HFFc6 (cell line): ENCODE measurements around the gene BRAT1. TPM values are rescaled to one million over a fixed set of nuclear protein-coding genes. Genes with fewer than 3 reads are reported as not detected.
A peak's percentile ranks its signal among the peaks of the same experiment; 100 is the strongest.

Experiments
- DNase-seq: peaks from one replicate; pipeline ENCODE4 v3.0.0-alpha.2; 2018
- H3K27ac Mint-ChIP-seq: 2 replicates; pipeline ENCODE4 v1.8.0; 2020; ENCODE audit warnings: mild to moderate bottlenecking, mixed read lengths
- H3K27me3 Mint-ChIP-seq: 2 replicates; pipeline ENCODE4 v1.8.0; 2021; ENCODE audit warnings: mild to moderate bottlenecking, moderate library complexity, mixed read lengths; ENCODE audit not compliant: insufficient read depth
- H3K36me3 Mint-ChIP-seq: 2 replicates; pipeline ENCODE4 v1.8.0; 2021; ENCODE audit warnings: low read depth, mixed read lengths
- H3K4me1 Mint-ChIP-seq: 2 replicates; pipeline ENCODE4 v1.8.0; 2020; ENCODE audit warnings: low read depth, mixed read lengths
- H3K4me3 Mint-ChIP-seq: 2 replicates; pipeline ENCODE4 v1.8.0; 2020; ENCODE audit warnings: mild to moderate bottlenecking, moderate library complexity, mixed read lengths
- H3K9me3 Mint-ChIP-seq: 2 replicates; pipeline ENCODE4 v1.8.0; 2020; ENCODE audit warnings: mild to moderate bottlenecking, mixed read lengths
- CTCF ChIP-seq: fragments of 200-600 bp; sonication (generic); IDR thresholded peaks from 2 replicates; pipeline ENCODE4 v1.5.0; 2021; ENCODE audit warnings: antibody characterized with exemption, mild to moderate bottlenecking
- total RNA-seq, 6 experiments: library from RNA; stranded (reverse); fragmentation: NEBNext Ultra II Directional; extraction: Animal tissue kit (Norgen Biotek cat#: 25700); gene quantifications; 2 replicates in 1 of 6; 3 replicates in 5 of 6; pipeline ENCODE4 v1.2.3, GENCODE V29; 2021

BRAT1 gene
- total RNA-seq, 6 experiments from 2014 or later = 21.3 to 26.0 (median 23.3) TPM

DNA sequence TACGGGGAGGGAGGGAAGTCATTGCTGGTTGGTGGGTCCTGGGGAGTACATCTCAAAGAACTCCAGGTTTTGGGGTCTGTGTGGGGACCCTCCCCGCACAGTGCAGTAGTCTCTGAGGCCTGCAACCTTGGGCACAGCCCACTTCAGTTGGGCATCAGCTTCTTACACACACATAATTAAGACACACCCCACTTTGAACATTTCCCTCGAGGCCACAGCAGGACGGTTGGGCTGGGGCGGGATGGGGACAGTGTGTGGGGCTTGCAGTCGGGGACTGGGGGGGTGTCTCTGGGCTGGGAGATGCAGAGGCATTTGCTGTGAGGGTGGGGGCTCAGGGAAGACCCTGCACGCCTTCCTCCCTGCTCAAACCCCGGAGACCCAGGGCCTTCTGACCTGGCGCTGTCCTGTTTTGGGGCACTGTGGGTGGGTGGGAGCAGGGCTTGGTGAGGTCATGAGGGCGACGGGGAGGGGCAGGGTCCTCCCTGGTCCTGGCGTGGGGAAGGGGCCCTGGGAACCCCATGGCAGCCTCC, 34.5 kb downstream of the BRAT1 start:
- DNase-seq = peak; percentile 45
- peak overlapping the region; percentile 25; the same call in 1 of the 2 replicates for H3K27ac Mint-ChIP-seq
- no peak for TF ChIP-seq CTCF
- peaks cover 2% of the 10 kb centered on the region for H3K27me3 Mint-ChIP-seq
- H3K4me1 Mint-ChIP-seq = peaks cover 52% of the 10 kb centered on the region
- H3K4me3 Mint-ChIP-seq = peak overlapping the region; percentile 91
- H3K9me3 Mint-ChIP-seq = no peaks in the 10 kb centered on the region
- H3K36me3 Mint-ChIP-seq = no peaks in the 10 kb centered on the region; the same call in 1 of the 2 replicates

- H3K9me3 Mint-ChIP-seq = no peaks in the 10 kb centered on the region
- H3K27me3 Mint-ChIP-seq = peaks cover 2% of the 10 kb centered on the region
- H3K4me3 Mint-ChIP-seq = peak overlapping the region; percentile 91
- H3K36me3 Mint-ChIP-seq = no peaks in the 10 kb centered on the region
- peaks cover 52% of the 10 kb centered on the region for H3K4me1 Mint-ChIP-seq
- H3K27ac Mint-ChIP-seq = peak overlapping the region; percentile 55
- peak; percentile 48 for TF ChIP-seq CTCF
- DNase-seq = peak; percentile 18
These were observed 35.1 kb downstream of the BRAT1 start for GRCh38 chr7:2520131-2520760.

DNA sequence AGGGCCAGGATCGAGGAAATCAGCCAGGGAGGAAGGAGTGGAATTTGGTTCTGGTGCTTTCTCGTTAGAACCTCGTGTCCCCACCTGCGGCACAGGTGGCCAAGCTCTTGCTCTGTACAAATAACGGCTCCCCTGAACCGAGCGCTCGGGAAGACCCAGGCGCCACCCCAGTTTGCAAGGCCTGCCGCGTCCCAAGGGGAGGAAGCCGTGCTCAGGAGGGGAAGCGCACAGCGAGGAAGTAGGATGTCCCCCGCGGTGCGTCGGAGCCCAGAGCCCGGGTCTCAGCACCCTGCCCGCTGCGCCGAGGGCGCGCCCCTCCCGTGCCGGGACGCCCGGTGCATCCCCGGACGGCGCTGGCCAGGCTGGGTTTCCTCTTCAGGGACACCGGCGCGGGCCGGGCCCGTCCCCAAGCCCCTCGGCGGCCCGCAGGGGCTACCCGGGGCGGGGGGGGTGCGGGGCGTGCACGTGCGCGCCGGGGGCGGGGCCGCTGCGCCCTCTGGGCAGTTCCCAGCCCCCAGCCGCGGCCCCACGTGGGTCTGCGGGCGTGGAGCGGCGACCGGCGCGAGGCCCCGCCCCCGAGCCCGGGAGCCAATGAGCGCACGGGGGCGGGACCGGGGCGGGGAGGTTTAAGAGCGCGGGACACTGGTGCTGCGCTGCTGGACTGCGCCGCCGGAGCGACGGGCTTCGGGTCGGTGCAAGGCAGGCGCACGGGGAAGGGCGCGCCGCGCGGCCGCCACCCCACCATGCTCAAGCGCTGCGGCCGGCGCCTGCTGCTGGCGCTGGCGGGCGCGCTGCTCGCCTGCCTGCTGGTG, 36.0 kb downstream of the BRAT1 start, which contains the start of gene LFNG:
TSS of gene LFNG (plus strand) at position 656 of the 812 bp plus-strand sequence. CDS start at position 744, 88 bp downstream.
- DNase-seq = peak; percentile 75
- Mint-ChIP-seq H3K4me3 (peak within 1 kb of the TSS; percentile 91), H3K9me3 (no peaks in the 10 kb centered on the region), H3K27me3 (peaks cover 2% of the 10 kb centered on the region), H3K27ac (peak within 1 kb of the TSS; percentile 58), H3K36me3 (no peaks in the 10 kb centered on the region), H3K4me1 (peaks cover 52% of the 10 kb centered on the region)
- TF ChIP-seq CTCF = no peak

DNA sequence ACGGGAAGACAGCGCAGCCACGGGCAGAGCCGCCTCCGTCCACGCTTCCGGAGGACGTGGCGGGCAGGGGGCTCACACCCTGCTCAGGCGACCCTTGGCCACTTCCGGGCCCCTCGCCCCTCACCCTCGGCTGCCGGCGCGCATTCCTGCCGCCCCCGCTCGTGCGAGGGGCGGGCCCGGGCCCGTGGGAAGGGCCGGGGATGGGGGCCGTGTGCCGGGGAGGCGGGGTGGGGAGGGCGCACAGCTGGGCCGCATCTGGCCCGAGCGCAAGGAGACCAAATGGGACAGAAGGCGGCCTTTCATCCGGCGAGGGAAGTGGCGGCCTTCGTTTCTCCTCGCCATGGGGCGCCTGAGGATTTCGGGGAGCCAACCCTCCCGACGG, 36.6 kb downstream of the BRAT1 start:
- DNase-seq = no peak
- Mint-ChIP-seq H3K27ac (peak overlapping the region; percentile 58), H3K4me1 (peaks cover 52% of the 10 kb centered on the region), H3K36me3 (no peaks in the 10 kb centered on the region), H3K4me3 (peak overlapping the region; percentile 67), H3K9me3 (no peaks in the 10 kb centered on the region), H3K27me3 (peaks cover 2% of the 10 kb centered on the region)
- TF ChIP-seq CTCF = no peak

- Mint-ChIP-seq H3K27me3 (peaks cover under 1% of the 10 kb centered on the region), H3K27ac (peak overlapping the region; percentile 72), H3K9me3 (no peaks in the 10 kb centered on the region), H3K36me3 (no peaks in the 10 kb centered on the region), H3K4me3 (peak overlapping the region; percentile 43), H3K4me1 (peaks cover 47% of the 10 kb centered on the region)
- DNase-seq = no peak
- no peak for TF ChIP-seq CTCF
These were observed 37.4 kb downstream of the BRAT1 start for GRCh38 chr7:2517678-2518507.
